CD1c-positive myeloid dendritic cell (primary cell): Measurements from ENCODE around the gene SRPK1.
"Not testable (repeated sequence)": the region's sequence is repeated elsewhere in the genome, so short reads cannot be mapped to it uniquely, and the experiment has no call there.

ENCODE experiments used
- DNase-seq: peaks from one replicate; pipeline ENCODE4 v3.0.0-alpha.2; 2016; ENCODE audit errors: extremely low spot score

Gene SRPK1

DNA sequence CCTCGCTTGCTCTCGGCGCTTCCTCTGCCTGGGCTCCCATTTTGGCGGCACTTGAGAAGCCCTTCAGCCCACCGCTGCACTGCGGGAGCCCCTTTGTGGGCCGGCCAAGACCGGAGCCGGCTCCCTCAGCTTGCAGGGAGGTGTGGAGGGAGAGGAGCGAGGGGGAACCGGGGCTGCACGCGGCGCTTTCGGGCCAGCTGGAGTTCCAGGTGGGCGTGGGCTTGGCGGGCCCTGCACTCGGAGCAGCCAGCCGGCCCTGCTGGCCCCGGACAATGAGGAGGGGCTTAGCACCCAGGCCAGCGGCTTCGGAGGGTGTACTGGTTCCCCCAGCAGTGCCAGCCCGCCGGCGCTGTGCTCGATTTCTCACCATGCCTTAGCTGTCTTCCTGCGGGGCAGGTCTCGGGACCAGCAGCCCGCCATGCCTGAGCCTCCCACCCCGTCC lies 10.2 kb upstream of the SRPK1 start:
- DNase-seq, result no peak

DNA sequence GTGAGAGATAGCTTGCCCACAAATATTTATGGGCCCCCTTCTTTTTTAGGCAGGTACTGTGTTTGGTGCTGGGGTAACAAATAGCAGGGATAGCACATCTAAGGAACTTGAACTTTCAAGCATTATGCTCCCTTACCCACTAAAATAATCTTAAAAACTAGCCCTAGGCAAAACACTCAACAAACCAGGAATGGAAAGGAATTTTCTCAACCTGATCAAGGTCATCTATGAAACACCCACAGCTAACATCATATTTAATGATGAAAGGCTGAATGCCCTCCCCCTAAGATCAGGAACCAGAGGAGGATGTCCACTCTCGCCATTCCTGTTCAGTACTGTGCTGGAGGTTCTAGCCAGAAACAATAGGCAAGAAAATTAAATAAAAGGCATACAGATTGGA lies 8.7 kb upstream of the SRPK1 start:
- no peak for DNase-seq

DNA sequence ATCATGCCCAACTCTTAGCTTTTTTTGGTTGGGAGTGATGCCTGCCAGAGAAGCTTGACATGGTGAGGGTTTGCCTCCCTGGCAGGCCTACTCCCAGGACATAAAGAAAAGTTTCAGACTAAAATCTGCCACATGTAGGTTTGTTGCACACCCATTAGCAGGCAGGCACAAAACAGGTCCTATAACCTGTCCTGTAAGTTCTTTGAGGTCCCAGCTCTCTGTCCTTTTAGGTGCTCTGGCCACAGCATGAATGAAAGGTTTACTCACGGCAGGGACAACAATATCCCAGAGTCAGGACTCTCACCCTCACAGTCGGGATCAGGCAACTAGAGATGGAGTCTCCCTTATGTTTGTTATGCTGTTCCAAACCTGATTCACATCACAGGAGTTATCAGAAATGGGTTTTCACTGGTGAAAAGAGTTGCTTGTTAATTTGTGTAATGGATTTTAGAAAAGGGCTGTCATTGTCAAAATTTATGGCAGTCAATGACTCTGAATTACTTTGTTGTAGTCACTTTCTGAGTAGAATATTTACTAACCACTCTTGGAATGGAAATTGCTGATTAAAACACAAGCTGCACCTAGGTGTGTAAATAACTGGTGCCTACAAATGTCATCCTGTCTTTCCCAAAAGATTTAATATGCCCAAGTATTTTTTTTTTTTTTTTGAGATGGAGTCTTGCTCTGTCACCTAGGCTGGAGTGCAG lies 5.8 kb upstream of the SRPK1 start:
- DNase-seq, result no peak

DNA sequence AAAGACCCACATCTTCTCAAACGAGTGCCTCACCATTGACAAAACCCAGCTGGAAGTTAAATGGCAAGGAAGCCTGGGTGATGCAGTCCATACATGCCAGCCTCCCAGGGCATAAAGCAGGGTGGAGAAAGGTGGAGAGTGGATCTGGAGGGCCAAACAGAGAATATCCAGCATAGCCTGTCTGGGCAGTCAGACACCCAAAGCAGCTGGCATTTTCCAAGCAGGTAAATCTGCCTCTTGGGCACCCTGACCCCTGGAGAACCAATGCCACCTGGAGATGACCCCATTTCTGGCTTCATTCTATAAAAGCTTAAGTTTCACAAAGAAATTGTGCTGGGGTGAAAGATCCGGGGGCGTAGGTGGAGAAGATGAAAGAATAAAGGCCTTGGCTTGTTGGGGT lies 5.1 kb upstream of the SRPK1 start:
- DNase-seq, result no peak

DNA sequence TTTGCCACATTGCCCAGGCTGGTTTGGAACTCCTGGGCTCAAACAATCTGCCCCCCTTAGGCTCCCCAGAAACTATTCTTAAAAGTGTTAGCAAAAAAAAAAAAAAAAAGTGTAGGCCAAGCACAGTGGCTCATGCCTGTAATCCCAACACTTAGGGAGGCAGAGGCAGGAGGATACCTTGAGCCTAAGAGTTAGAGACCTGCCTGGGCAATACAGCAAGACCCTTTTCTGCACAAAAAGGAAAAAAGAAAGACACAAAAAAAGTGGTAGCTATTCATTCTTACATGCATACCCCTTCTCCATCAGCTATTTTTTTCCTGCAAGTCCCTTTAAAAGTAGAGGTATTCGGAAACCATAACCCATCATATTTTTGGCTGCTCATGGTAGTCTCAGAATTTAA lies 3.2 kb upstream of the SRPK1 start:
- no peak for DNase-seq

DNA sequence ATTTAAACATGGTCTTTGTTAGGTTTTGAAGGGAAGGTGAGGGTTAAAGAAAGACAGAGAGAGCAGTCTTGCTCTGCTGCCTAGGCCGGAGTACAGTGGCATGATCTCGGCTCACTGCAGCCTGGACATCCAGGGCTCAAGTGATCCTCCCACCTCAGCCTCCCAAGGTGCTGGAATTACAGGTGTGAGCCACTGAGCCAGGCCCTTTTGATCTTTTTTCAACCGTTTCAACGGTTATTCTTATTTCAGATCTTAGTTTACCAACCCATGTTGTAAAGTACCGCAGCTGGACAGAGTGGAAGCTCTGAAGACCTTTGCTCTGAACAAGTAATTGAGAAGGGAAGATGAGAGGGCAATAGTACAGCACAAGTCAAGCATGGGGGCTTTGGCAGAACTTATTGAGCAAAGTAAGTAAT lies 1.2 kb upstream of the SRPK1 start:
- DNase-seq, result no peak

DNA sequence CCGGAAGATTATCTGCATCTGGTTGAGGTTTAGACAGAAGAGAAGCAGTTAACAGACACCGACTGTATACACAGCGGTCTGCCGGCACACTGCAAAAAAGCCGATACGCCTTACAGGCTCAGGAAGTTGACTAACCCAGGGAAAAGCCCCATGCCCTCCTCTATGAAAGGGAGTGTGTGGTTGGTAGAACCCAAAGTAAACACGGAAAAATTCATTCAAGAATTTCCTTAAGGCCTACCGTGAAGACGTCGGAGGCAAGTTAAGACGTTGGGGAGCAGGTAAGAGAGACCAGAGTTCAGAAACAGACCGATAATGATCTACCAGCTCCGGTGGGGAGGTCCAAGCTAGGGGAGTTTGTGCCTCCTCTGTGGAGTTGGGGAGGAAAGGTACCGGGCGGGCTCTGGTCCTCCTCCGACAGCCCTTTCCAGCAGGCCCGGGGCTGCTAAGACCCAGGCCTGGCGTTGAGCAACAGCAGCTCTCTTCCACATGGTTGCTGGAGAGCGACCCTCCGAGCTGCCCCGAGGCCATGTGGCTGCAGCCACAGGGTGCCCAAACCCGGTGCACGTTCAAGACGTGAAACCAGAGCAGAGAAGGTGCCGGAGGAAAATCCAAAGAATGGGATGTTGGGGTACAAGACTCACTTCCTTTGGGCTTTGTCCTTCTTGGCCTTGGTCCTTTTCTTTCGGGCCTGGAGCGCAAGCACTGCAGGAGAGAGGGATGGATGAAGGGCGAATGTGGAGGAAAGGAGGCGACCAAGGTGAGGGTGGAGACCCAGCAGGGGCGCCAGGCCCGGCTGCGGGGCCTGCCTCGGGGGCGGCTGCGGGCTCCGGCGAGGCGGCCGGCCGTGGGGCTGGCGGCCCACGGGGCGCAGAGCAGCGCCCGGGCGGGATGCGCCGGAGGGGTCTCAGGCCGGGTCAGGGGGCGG lies 809 bp downstream of the SRPK1 start:
- peak; percentile 50 for DNase-seq

DNA sequence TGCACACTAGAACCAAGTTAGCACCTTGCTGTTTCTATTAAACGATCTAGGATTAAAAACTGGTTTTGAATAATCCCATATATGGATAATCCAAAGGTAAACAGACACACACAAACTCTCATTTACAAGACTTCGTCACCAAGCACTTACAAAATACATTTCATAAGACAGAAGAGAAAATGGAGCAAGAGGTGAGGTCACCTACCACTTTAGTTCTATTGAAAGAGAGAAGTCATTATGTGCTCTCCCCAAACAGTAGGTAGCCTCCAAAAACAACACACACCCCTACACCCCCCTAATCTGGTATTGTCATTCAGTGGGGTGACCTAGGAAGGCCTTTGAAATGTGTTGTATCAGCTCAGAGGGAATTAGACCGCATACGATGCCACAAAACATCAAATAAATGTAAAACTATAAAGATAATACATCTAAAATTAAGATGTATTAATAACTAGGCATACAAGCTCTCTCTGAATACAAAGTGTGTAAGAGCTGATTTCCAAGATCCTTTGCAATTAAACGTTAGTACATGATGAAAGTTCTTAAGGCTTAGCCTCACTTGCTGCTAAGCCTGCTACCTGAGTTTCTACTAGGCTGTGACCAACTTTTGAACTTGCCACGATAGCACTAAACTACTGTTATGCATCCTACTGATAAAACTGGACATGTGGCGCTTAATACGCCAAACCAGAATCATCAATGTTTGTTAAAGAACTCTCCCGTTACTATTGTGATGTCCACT lies 1.6 kb downstream of the SRPK1 start:
- peak; percentile 62 for DNase-seq

DNA sequence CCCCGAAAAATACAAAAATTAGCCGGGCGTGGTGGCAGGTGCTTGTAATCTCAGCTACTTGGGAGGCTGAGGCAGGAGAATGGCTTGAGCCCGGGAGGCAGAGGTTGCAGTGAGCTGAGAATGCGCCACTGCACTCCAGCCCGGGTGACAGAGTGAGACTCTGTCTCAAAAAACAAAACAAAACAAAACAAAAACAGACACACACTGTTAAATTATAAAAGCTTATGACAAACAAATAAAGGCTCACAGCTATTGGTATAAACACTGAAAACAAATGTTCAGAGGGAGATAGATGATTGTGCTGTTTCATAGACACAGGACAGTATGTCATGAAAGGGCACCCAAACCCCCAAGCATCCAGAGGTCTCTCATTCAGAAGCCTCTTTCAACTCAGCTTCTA lies 4.0 kb downstream of the SRPK1 start:
- DNase-seq, result not testable (repeated sequence)

DNA sequence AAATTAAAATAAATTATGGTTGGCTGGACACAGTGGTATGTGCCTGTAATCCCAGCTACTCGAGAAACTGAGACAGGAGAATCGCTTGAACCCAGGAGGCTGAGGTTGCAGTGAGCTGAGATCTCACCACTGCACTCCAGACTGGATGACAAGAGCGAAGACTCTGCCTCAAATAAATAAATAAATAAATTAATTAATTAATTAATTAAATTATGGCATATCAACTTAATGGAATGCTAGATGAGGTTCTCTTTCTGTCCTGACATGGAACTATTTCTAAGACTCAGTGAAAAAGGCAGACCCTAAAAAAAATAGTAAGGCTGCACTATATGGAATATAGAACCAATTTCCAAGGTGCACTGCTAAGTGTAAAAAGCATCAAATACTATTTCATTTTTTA lies 4.8 kb downstream of the SRPK1 start:
- no peak for DNase-seq

DNA sequence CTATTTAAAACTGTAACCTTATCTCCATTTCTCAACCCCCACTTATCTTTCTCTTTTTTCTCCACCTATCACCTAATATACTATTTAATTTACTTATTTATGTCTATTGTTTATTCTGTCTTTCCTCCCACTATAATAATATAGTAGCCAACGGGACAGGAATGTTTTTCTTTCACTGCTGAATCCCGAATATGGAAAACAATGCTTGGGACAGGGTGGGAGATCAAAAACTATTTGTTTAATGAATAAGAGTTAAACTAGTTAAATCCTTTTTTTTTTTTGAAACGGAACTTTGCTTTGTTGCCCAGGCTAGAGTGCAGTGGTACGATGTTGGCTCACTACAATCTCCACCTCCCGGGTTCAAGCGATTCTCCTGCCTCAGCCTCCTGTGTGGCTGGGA lies 6.4 kb downstream of the SRPK1 start:
- DNase-seq, result no peak

DNA sequence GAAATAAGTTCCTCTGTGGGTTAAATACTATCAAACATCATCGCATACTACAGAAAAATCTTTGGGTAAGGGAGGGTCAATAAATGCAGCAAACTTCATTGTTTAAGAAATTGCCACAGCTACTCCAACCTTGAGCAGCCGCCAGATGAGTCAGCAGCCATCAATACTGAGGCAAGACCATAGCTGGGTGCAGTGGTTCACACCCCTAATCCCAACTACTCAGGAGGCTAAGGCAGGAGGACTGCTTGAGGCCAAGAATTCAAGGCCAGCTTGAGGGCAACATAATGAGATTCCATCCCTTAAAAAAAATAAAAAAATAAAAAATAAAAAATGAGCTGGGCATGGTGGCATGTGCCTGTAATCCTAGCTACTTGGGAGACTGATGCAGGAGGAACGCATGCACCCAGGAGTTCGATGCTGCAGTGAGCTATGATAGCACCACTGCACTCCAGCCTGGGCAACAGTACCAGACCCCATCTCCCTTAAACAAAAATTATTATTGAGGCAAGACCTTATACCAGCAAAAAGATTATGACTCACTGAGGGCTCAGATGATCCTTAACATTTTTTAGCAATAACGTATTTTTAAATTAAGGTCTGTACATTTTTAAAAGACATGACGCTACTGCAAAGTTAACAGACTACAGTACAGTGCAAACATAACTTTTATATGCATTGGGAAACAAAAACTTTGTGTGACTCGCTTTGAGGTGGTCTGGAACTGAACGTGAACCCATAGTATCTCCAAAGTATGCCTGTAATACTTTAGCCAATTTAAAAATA lies 8.8 kb downstream of the SRPK1 start:
- no peak for DNase-seq

DNA sequence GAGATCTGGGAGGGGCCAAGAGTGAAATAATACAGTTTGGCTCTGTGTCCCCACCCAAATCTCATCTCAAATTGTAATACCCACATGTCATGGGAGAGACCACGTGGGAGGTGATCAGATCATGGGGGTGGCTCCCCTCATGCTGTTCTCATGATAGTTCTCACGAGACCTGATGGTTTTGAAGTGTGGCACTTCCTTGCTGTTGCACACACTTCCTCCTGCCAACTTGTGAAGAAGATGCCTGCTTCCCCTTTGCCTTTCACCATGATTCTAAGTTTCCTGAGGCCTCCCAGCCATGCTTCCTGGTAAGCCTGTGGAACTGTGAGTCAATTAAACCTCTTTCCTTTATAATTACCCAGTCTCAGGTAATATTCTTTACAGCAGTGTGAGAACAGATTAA lies 11.3 kb downstream of the SRPK1 start:
- peak; percentile 22 for DNase-seq

DNA sequence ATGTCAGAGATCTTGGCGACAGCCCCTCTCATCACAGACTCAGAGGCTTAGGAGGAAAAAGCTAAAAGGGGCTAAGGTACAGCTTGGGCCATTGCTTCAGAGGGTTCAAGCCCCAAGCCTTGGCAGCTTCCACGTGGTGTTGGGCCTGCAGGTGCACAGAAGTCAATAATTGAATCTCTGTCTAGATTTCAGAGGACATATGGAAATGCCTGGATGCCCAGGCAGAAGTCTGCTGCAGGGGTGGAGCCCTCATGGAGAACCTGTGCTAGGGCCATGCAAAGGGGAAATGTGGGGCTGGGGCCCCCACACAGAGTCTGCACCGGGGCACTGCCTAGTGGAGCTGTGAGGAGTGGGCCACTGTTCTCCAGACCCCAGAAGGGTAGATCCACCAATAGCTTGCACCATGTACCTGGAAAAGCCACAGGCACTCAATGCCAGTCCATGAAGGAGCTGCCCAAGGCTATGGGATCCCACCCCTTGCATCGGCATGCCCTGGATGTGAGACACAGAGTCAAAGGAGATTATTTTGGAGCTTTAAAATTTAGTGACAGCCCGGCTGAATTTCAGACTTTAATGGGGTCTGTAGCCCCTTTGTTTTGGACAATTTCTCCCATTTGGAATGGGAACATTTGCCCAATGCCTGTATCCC lies 12.0 kb downstream of the SRPK1 start:
- not testable (repeated sequence) for DNase-seq

DNA sequence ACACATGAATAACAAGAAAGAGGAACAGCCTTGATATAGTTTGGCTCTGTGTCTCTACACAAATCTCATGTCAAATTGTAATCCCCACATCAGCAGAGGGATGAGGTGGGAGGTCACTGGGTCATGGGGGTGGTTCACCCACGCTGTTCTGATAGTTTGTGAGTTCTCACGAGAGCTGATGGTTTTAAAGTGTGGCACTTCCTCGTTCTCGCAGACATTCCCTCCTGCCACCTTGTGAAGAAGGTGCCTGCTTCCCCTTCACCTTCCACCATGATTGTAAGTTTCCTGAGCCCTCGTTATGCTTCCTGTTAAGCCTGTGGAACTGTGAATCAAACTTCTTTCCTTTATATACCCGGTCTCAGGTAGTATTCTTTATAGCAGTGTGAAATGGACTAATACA lies 13.1 kb downstream of the SRPK1 start:
- peak; percentile 25 for DNase-seq

DNA sequence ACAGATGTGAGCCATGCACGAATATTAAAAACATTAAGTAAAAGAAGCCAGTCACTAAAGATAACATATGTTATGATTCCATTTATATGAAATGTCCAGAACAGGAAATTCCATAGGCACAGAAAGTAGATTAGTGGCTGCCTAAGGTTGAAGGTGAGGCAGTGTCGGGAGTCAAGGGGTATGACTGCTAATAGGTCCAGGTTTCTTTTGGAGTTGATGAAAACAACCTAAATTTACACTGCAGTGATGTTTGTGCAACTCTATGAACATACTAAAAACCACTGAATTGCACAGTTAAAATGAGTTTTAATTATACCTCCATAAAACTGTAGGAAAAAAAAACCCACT lies 14.4 kb downstream of the SRPK1 start:
- DNase-seq, result no peak

DNA sequence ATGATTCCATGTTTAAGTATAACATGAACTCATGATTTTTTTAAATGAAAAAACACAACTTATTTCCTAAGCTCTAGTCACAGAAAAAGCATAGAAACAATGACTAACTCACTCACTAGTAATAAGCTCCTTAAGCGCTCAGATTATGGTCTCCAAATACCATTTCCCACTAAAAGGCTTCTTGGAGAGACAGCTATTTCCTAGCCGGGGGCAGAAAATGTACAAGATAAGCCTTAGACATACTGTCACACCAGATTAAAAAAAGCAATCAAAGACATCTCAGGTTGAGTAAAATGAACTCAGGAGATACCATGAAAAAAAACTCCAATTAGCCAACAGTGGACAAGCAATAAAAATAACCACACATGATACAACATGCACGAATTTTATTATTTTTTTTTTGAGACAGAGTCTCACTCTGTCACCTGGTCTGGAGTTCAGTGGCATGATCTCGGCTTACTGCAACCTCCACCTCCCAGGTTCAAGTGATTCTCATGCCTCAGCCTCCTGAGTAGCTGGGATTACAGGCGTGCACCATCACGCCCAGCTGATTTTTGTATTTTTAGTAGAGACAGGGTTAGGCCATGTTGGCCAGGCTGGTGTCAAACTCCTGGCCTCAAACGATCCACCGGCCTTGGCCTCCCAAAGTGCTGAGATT lies 14.9 kb downstream of the SRPK1 start:
- no peak for DNase-seq

DNA sequence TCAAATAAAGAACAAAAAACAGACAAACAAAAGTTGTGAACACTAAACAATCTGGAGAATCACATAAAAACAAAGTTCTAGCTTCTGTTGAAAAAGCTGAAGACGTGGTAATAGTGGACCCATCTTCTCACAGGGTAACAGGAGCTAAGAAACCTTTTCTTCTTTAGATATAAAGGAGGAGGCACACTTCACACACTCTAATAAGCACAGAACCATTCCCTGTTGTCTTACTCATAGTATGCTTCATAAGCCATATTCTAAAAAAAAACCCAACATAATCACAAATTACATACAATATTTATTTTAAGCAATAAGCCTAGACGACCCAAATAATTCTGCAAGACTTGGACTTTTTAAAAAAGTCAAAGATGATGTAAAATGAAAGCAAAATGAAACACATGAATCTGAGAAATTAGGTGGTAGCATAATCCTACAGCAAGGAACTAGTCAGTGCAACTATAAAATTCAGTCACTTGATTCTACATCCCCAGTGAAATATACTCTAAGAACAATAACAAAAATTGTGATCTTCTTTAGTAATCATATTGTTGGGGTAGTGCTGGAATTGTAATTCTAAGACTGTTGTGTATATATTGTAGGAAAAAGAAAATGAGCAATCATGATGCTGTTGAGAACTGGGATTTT lies 15.6 kb downstream of the SRPK1 start:
- no peak for DNase-seq

DNA sequence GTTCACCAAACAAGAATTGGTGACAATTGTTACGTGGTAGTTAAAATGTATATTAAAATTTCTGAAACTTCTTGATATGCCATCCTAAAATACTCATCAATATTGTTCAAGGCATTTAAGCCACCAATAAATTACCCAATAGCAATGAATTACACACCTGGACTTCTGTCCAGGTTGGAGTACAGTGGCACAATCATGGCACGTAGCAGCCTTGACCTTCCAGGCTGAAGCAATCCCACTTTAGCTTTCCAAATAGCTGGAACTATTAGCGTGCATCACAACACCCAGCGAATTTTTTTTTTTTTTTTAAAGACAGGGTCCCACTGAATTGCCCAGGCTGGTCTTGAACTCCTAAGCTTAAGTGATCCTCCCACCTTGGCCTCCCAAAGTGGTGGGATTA lies 17.2 kb downstream of the SRPK1 start:
- no peak for DNase-seq

DNA sequence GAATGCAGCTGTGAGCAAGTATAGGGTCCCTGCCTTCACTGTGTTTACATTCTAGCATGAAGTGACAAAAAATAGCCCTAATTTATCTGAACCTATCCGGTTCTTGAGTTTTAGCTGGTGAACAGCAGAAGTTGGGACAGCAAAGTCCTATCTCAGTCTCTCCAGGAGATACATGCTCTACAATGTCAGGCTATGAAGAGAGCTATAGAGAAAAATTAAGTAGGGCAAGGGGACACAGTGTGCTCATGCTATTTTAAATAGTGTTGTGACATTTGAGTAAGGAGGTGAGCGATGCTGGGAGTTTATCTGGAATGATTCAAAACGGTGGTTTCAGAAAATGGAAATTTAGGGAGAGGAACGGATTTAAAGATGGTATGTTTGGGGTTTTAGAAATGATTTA lies 20.4 kb downstream of the SRPK1 start:
- DNase-seq, result no peak
